HL-60 (cell line): ENCODE measurements around the gene SORCS2.

ENCODE experiments used
- DNase-seq, 2 experiments: peaks; one replicate each; pipeline ENCODE4 v3.0.0-alpha.2; 2010 to 2020; ENCODE audit warnings: low read depth in 1 of 2, low spot score in 1 of 2
- H3K27ac ChIP-seq: fragments of 250-450 bp; sonication (Bioruptor Pico); replicated peaks from 2 replicates; pipeline ENCODE4 v1.5.1; 2020; ENCODE audit warnings: mild to moderate bottlenecking, moderate library complexity
- H3K27me3 ChIP-seq: fragments of 250-450 bp; sonication (Bioruptor Pico); 2 replicates; pipeline ENCODE4 v1.5.1; 2021; ENCODE audit warnings: mild to moderate bottlenecking, moderate library complexity; ENCODE audit not compliant: insufficient read depth, poor library complexity, severe bottlenecking
- H3K4me3 ChIP-seq: replicated peaks from 2 replicates; pipeline ENCODE4 v1.5.1; 2011; ENCODE audit warnings: mild to moderate bottlenecking, control low read depth, low read length; ENCODE audit not compliant: insufficient read depth
- GABPA ChIP-seq: IDR thresholded peaks from 2 replicates; pipeline ENCODE4 v1.6.1; 2012; ENCODE audit warnings: low read depth
- POLR2AphosphoS5 ChIP-seq: IDR thresholded peaks from 2 replicates; pipeline ENCODE4 v1.6.1; 2012; ENCODE audit warnings: low read depth
- SPI1 ChIP-seq: IDR thresholded peaks from 2 replicates; pipeline ENCODE4 v1.6.1; 2012; ENCODE audit warnings: low read depth, mild to moderate bottlenecking, borderline replicate concordance
- TF ChIP-seq, protein P1 (sequence below): IDR thresholded peaks from one replicate; pipeline ENCODE4 v1.5.1; 2011; ENCODE audit warnings: low read length, control low read depth, inconsistent platforms; ENCODE audit not compliant: insufficient read depth
- TF ChIP-seq, protein P2 (sequence below): IDR thresholded peaks from 2 replicates; pipeline ENCODE4 v1.6.1; 2012; ENCODE audit warnings: low read depth; ENCODE audit not compliant: insufficient replicate concordance

SORCS2 gene

DNA sequence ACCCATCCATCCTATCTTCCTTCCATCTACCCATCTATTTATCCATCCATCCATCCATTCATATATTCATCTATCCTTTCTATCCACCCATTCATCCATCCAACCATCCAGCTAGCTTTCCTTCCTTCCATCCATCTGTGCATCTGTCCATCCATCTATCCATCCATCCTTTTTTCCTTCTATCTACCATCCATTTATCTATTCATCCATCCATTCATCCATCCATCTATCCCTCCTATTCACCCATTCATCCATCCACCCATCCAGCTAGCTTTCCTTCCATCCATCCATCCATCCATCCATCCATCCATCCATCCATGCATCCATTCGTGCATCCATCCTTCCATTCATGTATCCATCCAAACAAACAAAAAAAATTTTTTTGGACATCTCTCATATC lies 123.6 kb downstream of the SORCS2 start:
- TF ChIP-seq, protein P1, sequence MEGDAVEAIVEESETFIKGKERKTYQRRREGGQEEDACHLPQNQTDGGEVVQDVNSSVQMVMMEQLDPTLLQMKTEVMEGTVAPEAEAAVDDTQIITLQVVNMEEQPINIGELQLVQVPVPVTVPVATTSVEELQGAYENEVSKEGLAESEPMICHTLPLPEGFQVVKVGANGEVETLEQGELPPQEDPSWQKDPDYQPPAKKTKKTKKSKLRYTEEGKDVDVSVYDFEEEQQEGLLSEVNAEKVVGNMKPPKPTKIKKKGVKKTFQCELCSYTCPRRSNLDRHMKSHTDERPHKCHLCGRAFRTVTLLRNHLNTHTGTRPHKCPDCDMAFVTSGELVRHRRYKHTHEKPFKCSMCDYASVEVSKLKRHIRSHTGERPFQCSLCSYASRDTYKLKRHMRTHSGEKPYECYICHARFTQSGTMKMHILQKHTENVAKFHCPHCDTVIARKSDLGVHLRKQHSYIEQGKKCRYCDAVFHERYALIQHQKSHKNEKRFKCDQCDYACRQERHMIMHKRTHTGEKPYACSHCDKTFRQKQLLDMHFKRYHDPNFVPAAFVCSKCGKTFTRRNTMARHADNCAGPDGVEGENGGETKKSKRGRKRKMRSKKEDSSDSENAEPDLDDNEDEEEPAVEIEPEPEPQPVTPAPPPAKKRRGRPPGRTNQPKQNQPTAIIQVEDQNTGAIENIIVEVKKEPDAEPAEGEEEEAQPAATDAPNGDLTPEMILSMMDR = no peak
- TF ChIP-seq SPI1 (no peak), POLR2AphosphoS5 (no peak), GABPA (no peak)
- TF ChIP-seq, protein P2, sequence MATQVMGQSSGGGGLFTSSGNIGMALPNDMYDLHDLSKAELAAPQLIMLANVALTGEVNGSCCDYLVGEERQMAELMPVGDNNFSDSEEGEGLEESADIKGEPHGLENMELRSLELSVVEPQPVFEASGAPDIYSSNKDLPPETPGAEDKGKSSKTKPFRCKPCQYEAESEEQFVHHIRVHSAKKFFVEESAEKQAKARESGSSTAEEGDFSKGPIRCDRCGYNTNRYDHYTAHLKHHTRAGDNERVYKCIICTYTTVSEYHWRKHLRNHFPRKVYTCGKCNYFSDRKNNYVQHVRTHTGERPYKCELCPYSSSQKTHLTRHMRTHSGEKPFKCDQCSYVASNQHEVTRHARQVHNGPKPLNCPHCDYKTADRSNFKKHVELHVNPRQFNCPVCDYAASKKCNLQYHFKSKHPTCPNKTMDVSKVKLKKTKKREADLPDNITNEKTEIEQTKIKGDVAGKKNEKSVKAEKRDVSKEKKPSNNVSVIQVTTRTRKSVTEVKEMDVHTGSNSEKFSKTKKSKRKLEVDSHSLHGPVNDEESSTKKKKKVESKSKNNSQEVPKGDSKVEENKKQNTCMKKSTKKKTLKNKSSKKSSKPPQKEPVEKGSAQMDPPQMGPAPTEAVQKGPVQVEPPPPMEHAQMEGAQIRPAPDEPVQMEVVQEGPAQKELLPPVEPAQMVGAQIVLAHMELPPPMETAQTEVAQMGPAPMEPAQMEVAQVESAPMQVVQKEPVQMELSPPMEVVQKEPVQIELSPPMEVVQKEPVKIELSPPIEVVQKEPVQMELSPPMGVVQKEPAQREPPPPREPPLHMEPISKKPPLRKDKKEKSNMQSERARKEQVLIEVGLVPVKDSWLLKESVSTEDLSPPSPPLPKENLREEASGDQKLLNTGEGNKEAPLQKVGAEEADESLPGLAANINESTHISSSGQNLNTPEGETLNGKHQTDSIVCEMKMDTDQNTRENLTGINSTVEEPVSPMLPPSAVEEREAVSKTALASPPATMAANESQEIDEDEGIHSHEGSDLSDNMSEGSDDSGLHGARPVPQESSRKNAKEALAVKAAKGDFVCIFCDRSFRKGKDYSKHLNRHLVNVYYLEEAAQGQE = no peak
- H3K27ac ChIP-seq = no peak overlapping the region
- no peaks in the 10 kb centered on the region for H3K27me3 ChIP-seq
- no peak overlapping the region for H3K4me3 ChIP-seq
- DNase-seq = no peak

- Histone ChIP-seq H3K27ac (no peak overlapping the region), H3K27me3 (no peaks in the 10 kb centered on the region), H3K4me3 (no peak overlapping the region)
- no peak for DNase-seq
- TF ChIP-seq, protein P2 = no peak
- TF ChIP-seq GABPA = no peak
- TF ChIP-seq, protein P1 = no peak
- TF ChIP-seq SPI1 = no peak
- no peak for TF ChIP-seq POLR2AphosphoS5
These were observed 126.7 kb downstream of the SORCS2 start for GRCh38 chr4:7319024-7319423.

DNA sequence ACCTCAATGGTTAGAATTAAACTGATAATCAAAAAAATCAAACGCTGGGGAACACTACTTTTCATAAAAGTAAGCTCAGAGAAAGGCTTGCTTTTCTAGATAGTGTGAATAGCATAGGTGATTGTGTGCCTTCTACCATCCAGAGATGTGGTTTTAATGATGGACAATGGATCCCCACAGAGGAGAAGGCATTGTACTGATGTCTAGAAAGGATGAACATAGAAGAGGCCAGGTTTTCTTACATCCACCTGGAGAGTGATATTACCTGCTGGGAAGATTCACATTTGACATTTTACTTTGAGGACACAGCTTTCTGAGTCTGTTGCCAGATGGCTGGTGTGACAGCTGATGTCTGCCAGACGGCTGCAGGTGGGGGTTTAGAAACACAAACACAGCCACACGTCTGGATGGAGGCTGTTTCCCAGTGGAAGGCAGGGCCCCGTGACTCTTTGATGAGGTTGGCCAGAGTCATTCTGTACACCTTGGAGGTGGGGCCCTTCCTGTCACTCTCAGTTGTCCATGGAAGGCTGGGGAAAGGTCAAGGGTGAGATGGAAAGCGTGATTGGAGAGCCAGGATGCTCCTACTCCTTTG lies 128.0 kb downstream of the SORCS2 start:
- Histone ChIP-seq H3K27me3 (no peaks in the 10 kb centered on the region), H3K27ac (no peak overlapping the region), H3K4me3 (no peak overlapping the region)
- no peak for DNase-seq
- TF ChIP-seq GABPA (no peak), POLR2AphosphoS5 (no peak), SPI1 (no peak)
- TF ChIP-seq, protein P2 = no peak
- TF ChIP-seq, protein P1 = no peak
